NCI-H2196 (cell line): Measurements from ENCODE around the gene ANKRD18A.
"Not testable (repeated sequence)": the region's sequence is repeated elsewhere in the genome, so short reads cannot be mapped to it uniquely, and the experiment has no call there.

Experiments used
- DNase-seq: peaks from one replicate; lab custom pipeline; 2025; ENCODE audit not compliant: unreplicated experiment; lab: John Stamatoyannopoulos, UW

ANKRD18A gene

DNA sequence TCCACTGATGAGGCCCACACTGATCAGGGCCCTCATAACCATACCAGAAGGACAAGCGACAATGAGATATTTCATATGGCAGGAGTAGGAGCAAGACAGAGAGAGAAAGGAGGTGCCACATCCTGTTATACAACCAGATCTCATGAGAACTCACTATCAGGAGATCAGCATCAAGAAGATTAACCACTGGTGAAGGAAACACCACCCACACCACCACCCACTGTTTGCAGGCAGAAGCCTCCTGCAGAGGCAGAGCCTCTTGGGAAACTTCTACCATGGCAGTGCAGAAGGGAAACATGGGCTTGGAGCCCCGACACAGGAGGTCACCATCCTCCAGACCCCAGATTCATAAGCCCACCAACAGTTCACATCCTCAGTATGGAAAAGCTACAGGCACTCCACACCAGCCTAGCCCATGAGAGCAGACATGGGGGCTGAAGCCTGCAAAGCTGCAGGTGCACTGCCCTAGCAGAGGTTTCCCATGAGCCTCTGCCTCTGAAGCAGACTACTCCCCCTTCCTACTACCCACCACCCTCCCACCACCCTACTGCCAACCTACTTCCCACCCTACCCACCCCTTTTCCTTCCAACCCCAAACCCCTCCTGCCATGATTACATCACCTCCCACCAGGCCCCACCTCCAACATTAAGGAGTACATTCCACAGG, 73.8 kb downstream of the ANKRD18A start:
- not testable (repeated sequence) for DNase-seq

GRCh38 chr9:38540535-38540934, 79.9 kb downstream of the ANKRD18A start:
- not testable (repeated sequence) for DNase-seq

DNA sequence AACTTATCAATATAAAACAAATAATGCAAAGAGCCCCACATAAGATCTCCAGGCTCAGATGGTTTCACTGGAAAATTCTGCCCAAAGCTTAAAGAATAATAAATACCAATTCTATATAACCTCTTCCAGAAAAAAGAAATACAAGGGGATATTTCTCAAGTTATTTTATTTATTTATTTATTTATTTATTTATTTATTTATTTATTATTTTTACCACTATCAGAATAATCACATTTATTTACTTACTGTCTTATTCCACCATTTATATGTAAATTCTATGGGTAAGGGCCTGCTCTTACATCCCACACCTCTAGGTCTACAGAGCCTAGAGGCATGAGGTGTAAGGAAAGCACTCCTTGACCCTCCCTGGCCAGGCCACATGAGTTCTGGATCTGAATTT, 91.1 kb downstream of the ANKRD18A start:
- no peak for DNase-seq

DNA sequence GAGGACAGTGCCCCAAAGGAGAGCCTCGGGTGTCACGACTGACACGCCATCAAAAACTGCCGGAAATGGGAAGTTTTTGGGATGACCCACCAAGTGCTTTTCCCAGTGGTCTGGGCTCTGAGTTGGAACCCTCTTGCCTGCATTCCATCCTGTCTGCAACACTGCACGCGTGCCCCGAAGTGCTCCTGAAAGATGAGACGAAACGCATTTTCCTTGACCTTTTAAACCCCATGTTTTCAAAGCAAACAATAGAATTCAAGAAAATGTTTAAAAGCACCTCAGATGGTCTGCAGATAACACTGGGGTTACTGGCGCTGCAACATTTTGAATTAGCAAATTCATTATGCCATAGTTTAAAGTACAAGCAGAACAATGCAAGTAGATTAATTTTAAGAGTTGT, 92.9 kb downstream of the ANKRD18A start:
- DNase-seq, result no peak

DNA sequence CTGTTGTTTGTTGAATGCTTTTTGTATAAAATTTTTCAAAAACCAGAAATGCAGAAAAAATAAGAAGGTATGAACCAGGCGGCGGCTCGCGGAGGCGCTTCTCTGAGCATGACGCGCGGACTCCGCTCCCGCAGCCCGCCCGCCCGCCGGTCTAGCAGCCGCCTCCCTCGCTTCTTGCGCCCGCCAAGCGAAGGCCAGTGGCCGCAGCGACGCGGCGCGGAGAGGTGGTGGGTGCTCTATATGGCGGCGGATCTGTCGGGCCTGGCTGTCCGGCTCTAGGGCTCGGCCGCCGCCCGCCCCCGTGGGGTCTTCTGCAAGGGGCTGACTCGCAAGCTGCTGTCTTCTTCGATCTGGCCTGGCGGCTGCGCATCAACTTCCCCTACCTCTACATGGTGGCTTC, 93.8 kb downstream of the ANKRD18A start:
- no peak for DNase-seq

- DNase-seq, result no peak
These were observed 97.3 kb downstream of the ANKRD18A start for GRCh38 chr9:38523121-38523520.

DNA sequence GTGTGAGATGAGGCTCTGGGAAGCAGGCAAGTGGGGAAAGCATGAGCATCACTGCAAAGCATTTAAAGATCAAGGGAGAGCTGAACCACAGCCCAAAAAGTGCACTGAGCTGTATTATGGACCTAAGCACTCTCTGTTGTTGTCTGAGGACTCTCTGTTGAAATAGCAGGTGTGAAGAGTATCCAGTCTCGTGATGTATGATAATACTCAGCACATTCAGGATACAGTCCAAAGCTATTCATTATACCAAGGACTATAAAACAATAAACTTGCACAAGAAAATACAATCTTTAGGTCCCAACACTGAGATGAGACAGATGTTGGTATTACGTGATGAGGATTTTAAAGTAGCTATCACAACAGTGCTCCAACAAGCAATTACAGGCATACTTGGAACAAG, 98.6 kb downstream of the ANKRD18A start:
- DNase-seq, result no peak
